HCT116 (cell line): Measurements from ENCODE around the gene FHOD1. TPM values are rescaled to one million over a fixed set of nuclear protein-coding genes. Genes with fewer than 3 reads are reported as not detected.

ENCODE experiments used
- ATAC-seq: fragments of 200-7000 bp; cut with Tn5 transposase; 2 replicates; pipeline ENCODE4 v1.9.1; 2020; ENCODE audit warnings: mild to moderate bottlenecking, moderate library complexity
- BruUV-seq: library from RNA; stranded (reverse); fragments of 400-500 nt; replicated peaks from 2 replicates; lab custom pipeline; 2021; lab: Mats Ljungman, UMichigan
- CTCF ChIA-PET: fragments of 300-600 bp; sonication (Branson Sonifier 250); formaldehyde crosslinking; loops from one replicate; lab custom pipeline; 2021; ENCODE audit warnings: antibody characterized with exemption; lab: Charles Lee
- POLR2A ChIA-PET: fragments of 300-600, 350-600 bp; sonication (Branson Sonifier 250); formaldehyde crosslinking; loops from one replicate; lab custom pipeline; 2021; ENCODE audit warnings: antibody characterized with exemption; lab: Charles Lee
- RAD21 ChIA-PET, 2 experiments: fragments of 300-600 bp; sonication (Branson Sonifier 250); formaldehyde crosslinking; loops; one replicate each; lab custom pipeline; 2023; ENCODE audit warnings: low total read pairs in 2 of 2; ENCODE audit not compliant: uncharacterized antibody in 2 of 2, unreplicated experiment in 2 of 2, low non-redundant PET in 1 of 2; lab: Charles Lee
- DNase-seq: peaks from one replicate; pipeline ENCODE4 v3.0.0-alpha.2; 2010; ENCODE audit warnings: low read depth, low spot score
- H2AFZ ChIP-seq: fragments of 200-600 bp; shearing (Covaris generic), sonication (generic); 2 replicates; pipeline ENCODE4 v1.6.1; 2017; ENCODE audit warnings: low read depth, mixed run types, mixed read lengths, antibody characterized with exemption, low read length; ENCODE audit not compliant: poor library complexity, severe bottlenecking
- H3K27ac ChIP-seq: 2 replicates; pipeline ENCODE4 v1.5.1; 2012; ENCODE audit warnings: low read depth, low read length
- H3K27me3 ChIP-seq: fragments of 200-600 bp; sonication (generic); 2 replicates; pipeline ENCODE4 v1.6.1; 2016; ENCODE audit warnings: mixed run types, low read length, mixed read lengths; ENCODE audit not compliant: insufficient read depth
- H3K36me3 ChIP-seq, 2 experiments: fragments of 200-500 bp in 1 of 2; fragments of 200-600 bp in 1 of 2; sonication (Bioruptor generic) in 1 of 2; sonication (generic) in 1 of 2; 2 replicates each; pipeline versions ENCODE4 v1.5.1 to v1.6.1; 2014 to 2016; ENCODE audit warnings: low read length in 2 of 2, inconsistent platforms in 1 of 2, mixed read lengths in 1 of 2, mixed run types in 1 of 2; ENCODE audit not compliant: insufficient read depth in 2 of 2, control insufficient read depth in 1 of 2
- H3K4me1 ChIP-seq, 2 experiments: fragments of 200-600 bp in 1 of 2; sonication (generic) in 1 of 2; 2 replicates each; pipeline versions ENCODE4 v1.5.1 to v1.6.1; 2012 to 2017; ENCODE audit warnings: low read length in 2 of 2, inconsistent platforms in 1 of 2, mild to moderate bottlenecking in 1 of 2, mixed read lengths in 1 of 2, mixed run types in 1 of 2, moderate library complexity in 1 of 2; ENCODE audit not compliant: insufficient read depth in 2 of 2, control insufficient read depth in 1 of 2
- H3K4me2 ChIP-seq: fragments of 200-600 bp; sonication (generic); 2 replicates; pipeline ENCODE4 v1.6.1; 2017; ENCODE audit warnings: mixed run types, low read length, mixed read lengths
- H3K4me3 ChIP-seq, 2 experiments: fragments of 200-600 bp in 1 of 2; sonication (generic) in 1 of 2; replicated peaks in 1 of 2; 2 replicates each; pipeline ENCODE4 v1.5.1; 2011 to 2016; ENCODE audit warnings: low read length in 2 of 2, control low read depth in 1 of 2, low read depth in 1 of 2, mild to moderate bottlenecking in 1 of 2, mixed read lengths in 1 of 2, mixed run types in 1 of 2
- H3K79me2 ChIP-seq: fragments of 200-600 bp; sonication (generic); 2 replicates; pipeline ENCODE4 v1.6.1; 2017; ENCODE audit warnings: mild to moderate bottlenecking, mixed run types, low read length, moderate library complexity, mixed read lengths; ENCODE audit not compliant: insufficient read depth
- H3K9ac ChIP-seq: fragments of 200-600 bp; sonication (generic); 2 replicates; pipeline ENCODE4 v1.6.1; 2016; ENCODE audit warnings: low read length, mixed read lengths
- H3K9me2 ChIP-seq: fragments of 200-600 bp; sonication (generic), shearing (Covaris generic); 2 replicates; pipeline ENCODE4 v1.6.1; 2017; ENCODE audit warnings: mixed run types, mild to moderate bottlenecking, moderate library complexity; ENCODE audit not compliant: insufficient read depth
- H3K9me3 ChIP-seq, 2 experiments: fragments of 200-500 bp in 1 of 2; fragments of 200-600 bp in 1 of 2; sonication (Bioruptor generic) in 1 of 2; sonication (generic) in 1 of 2; 2 replicates each; pipeline ENCODE4 v1.6.1; 2014 to 2017; ENCODE audit warnings: low read length in 2 of 2, mixed read lengths in 2 of 2, inconsistent platforms in 1 of 2, low read depth in 1 of 2, mild to moderate bottlenecking in 1 of 2, mixed run types in 1 of 2, moderate library complexity in 1 of 2; ENCODE audit not compliant: control insufficient read depth in 1 of 2, insufficient read depth in 1 of 2
- H4K20me1 ChIP-seq: fragments of 200-600 bp; sonication (generic), shearing (Covaris generic); 2 replicates; pipeline ENCODE4 v1.6.1; 2017; ENCODE audit warnings: mixed run types, mild to moderate bottlenecking, moderate library complexity; ENCODE audit not compliant: insufficient read depth
- ATF3 ChIP-seq: IDR thresholded peaks from 2 replicates; pipeline ENCODE4 v1.6.1; 2012
- EZH2 ChIP-seq: fragments of 200-600 bp; sonication (generic); IDR thresholded peaks from 2 replicates; pipeline ENCODE4 v1.6.1; 2017; ENCODE audit warnings: antibody characterized with exemption, mixed run types
- EZH2phosphoT487 ChIP-seq: fragments of 200-600 bp; IDR thresholded peaks from 2 replicates; pipeline ENCODE4 v1.6.1; 2018; ENCODE audit warnings: antibody characterized with exemption, borderline replicate concordance
- POLR2AphosphoS5 ChIP-seq: IDR thresholded peaks from 2 replicates; pipeline ENCODE4 v1.6.1; 2011; ENCODE audit warnings: mild to moderate bottlenecking, low read depth, low read length, moderate library complexity
- RAD21 ChIP-seq: IDR thresholded peaks from 2 replicates; pipeline ENCODE4 v1.6.1; 2012; ENCODE audit warnings: low read depth, mild to moderate bottlenecking
- REST ChIP-seq: IDR thresholded peaks from 2 replicates; pipeline ENCODE4 v1.6.1; 2012; ENCODE audit warnings: low read depth
- SIN3A ChIP-seq: IDR thresholded peaks from 2 replicates; pipeline ENCODE4 v1.6.1; 2012; ENCODE audit warnings: low read depth
- intact Hi-C: fragments of 100-400 bp; cut with micrococcal nuclease; formaldehyde crosslinking; loops from 2 replicates; pipeline ENCODE4 v1.10.0; 2022
- total RNA-seq: library from RNA; stranded (reverse); gene quantifications from one replicate; pipeline ENCODE4 v1.2.1, GENCODE V29; 2021; ENCODE audit not compliant: unreplicated experiment

The FHOD1 gene
- total RNA-seq, 1 experiment from 2014 or later, result 69.2 TPM

GRCh38 chr16:67248401-67249177 is 1.3 kb upstream of the FHOD1 start, which contains the start of gene SLC9A5:
TSS of gene SLC9A5 (plus strand) at chr16:67248979. CDS start at chr16:67249015, 36 bp downstream.
- no peak for ATAC-seq
- POLR2A ChIA-PET, result interaction anchor here (1.1 to 2.7 kb wide), 6 partner anchors 12 to 51 kb away, joined by 3 to 13 read pairs (median 12); partner anchors contain the start of gene TMEM208
- H3K4me2 ChIP-seq, result peak within 1 kb of the TSS; percentile 94

More at GRCh38 chr16:67248401-67249177, 1.3 kb upstream of the FHOD1 start, which contains the start of gene SLC9A5:
- Histone ChIP-seq H3K36me3 (no peaks in the 10 kb centered on the region), H3K9me2 (no peaks in the 10 kb centered on the region), H3K79me2 (peaks cover 25% of the 10 kb centered on the region), H3K9ac (peak within 1 kb of the TSS; percentile 87), H3K4me3 (peak within 1 kb of the TSS; percentile 71 to 92), H2AFZ (no peak within 1 kb of the TSS), H3K9me3 (no peaks in the 10 kb centered on the region), H3K4me1 (peaks cover 29 to 53% of the 10 kb centered on the region in 2 experiments), H3K27ac (peak within 1 kb of the TSS; percentile 92; the same call in 1 of the 2 replicates), H4K20me1 (no peaks in the 10 kb centered on the region), H3K27me3 (no peaks in the 10 kb centered on the region)
- intact Hi-C loops, result loop anchor here (5.0 kb wide), 1 partner anchor 169 kb away; the partner anchor contains the start of gene ZDHHC1
- ChIA-PET RAD21 (interaction anchor here in 1 of 2 experiments (0.5 kb wide), 1 partner anchor 20 kb away, joined by 3 read pairs; no protein-coding TSS in a partner anchor), CTCF (interaction anchor here (4.4 kb wide), 1 partner anchor 12 kb away, joined by 17 read pairs; no protein-coding TSS in a partner anchor)
- BruUV-seq, result no TSS peak
- no peak for TF ChIP-seq RAD21
- no peak for TF ChIP-seq ATF3
- TF ChIP-seq REST, result no peak
- TF ChIP-seq SIN3A, result no peak
- peak; percentile 49 for TF ChIP-seq POLR2AphosphoS5
- no peak for TF ChIP-seq EZH2phosphoT487
- TF ChIP-seq EZH2, result no peak
- no peak for DNase-seq
